A673 (cell line): ENCODE measurements around the gene ENTHD1.

Experiments used
- CTCF ChIP-seq: fragments of 300-800, 200-600 bp; sonication (generic); conservative IDR thresholded peaks from 2 replicates; pipeline ENCODE4 v1.5.1; 2017; ENCODE audit warnings: low read depth, mild to moderate bottlenecking, antibody characterized with exemption, low read length, moderate library complexity, mixed read lengths
- EZH2 ChIP-seq: fragments of 200-600 bp; sonication (generic); IDR thresholded peaks from 2 replicates; pipeline ENCODE4 v1.6.1; 2017; ENCODE audit warnings: borderline replicate concordance, low read depth, mild to moderate bottlenecking, mixed read lengths, antibody characterized with exemption, low read length; ENCODE audit not compliant: poor library complexity, severe bottlenecking

- TF ChIP-seq CTCF = no peak
- no peak for TF ChIP-seq EZH2
These were observed 60.5 kb downstream of the ENTHD1 start for GRCh38 chr22:39833093-39833492.
